Stimulated activated CD4-positive, alpha-beta T cell treated with anti-CD3 and anti-CD28 coated beads, Interleukin-1b, Interleukin-23, amount 100 ng/mL, for 24 hours (primary cell): ENCODE data around the gene DENND2A.

Experiments
- DNase-seq, 4 experiments: peaks; one replicate each; pipeline ENCODE4 v3.0.0-alpha.2; 2020; ENCODE audit warnings: low read depth in 4 of 4, low spot score in 1 of 4

Gene DENND2A

DNA sequence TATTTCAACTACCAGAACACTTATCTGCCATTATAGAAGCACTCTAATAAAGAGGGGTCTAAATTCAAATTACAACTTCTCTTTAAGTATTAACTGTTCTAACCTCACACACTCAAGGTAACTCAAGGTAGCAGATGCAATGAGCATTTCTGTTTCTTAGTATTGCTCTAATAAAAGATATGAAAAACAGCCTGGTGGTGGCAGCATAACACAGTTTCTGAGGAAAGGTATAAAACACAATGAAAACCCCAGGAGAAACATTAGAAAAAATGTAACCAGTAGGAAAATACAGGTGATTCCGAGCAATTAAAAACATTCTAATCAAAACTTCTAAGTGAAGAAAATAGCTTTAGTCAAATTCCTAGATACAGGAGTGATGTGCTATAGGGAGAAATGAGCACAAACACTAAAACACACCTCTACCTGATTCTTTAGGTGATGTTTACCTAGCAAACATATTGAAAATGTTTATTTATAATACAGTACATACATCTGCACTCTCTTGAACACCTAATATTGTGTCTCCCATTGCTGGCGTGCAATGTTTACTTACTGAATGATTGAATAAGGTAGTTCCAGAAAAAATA, 164.8 kb downstream of the DENND2A start:
- DNase-seq = peak in 2 of 4 experiments; percentile 8 to 15
